ENCODE data around the gene SH3D19. TPM values are rescaled to one million over a fixed set of nuclear protein-coding genes. Genes with fewer than 3 reads are reported as not detected.

The SH3D19 gene, protein sequence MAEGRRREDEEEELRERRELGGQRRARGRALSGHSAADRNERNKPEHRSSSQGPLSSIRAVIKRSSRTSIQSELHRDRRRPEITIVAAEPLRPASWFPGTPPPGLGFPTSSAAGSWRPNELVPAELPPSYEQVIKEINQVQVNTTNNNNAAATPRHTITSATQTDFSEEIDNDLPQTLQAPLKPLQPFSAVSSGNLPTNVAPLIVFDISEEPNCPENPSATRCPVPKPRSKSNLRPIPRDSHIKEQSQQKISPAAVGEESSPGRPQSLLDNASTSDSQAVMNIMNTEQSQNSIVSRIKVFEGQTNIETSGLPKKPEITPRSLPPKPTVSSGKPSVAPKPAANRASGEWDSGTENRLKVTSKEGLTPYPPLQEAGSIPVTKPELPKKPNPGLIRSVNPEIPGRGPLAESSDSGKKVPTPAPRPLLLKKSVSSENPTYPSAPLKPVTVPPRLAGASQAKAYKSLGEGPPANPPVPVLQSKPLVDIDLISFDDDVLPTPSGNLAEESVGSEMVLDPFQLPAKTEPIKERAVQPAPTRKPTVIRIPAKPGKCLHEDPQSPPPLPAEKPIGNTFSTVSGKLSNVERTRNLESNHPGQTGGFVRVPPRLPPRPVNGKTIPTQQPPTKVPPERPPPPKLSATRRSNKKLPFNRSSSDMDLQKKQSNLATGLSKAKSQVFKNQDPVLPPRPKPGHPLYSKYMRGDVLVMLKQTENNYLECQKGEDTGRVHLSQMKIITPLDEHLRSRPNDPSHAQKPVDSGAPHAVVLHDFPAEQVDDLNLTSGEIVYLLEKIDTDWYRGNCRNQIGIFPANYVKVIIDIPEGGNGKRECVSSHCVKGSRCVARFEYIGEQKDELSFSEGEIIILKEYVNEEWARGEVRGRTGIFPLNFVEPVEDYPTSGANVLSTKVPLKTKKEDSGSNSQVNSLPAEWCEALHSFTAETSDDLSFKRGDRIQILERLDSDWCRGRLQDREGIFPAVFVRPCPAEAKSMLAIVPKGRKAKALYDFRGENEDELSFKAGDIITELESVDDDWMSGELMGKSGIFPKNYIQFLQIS
- 108 TPM for total RNA-seq
- long read RNA-seq, full-length matches to known transcripts = 31 of 70 reads
- long read RNA-seq, partial matches to known transcripts = 14 of 70 reads
- long read RNA-seq, other reads (novel, unspliced or antisense) = 25 of 70 reads

GRCh38 chr4:151325111-151325948 is at the start of gene SH3D19:
SH3D19 (minus strand) TSS chr4:151325605; CDS start chr4:151325352, 253 bp downstream.
- DNase-seq (ENCODE audit: missing footprints) = peak; percentile 77
- ATAC-seq = peak; percentile 95
- intact Hi-C loops (cut with DNase I) = loop anchor here (2.0 to 5.0 kb wide), 2 partner anchors 37 to 48 kb away; partner anchors contain the start of gene PRSS48

- intact Hi-C loops (cut with DNase I) = loop anchor here (1.0 to 2.0 kb wide), 3 partner anchors 38 to 242 kb away; partner anchors contain the start of genes PRSS48 and SH3D19
- peak; percentile 82 for DNase-seq (ENCODE audit: missing footprints)
- ATAC-seq = peak; percentile 95
Observed at GRCh38 chr4:151362404-151363164, 37.2 kb upstream of the SH3D19 start.

- DNase-seq (ENCODE audit: missing footprints) = no peak
Observed at GRCh38 chr4:151361966-151362365, 36.6 kb upstream of the SH3D19 start.

GRCh38 chr4:151361126-151361525 is 35.7 kb upstream of the SH3D19 start:
- no peak for DNase-seq (ENCODE audit: missing footprints)
- intact Hi-C loops (cut with DNase I) = no loop called here
- no peak for ATAC-seq

More at GRCh38 chr4:151361966-151362365, 36.6 kb upstream of the SH3D19 start:
- intact Hi-C loops (cut with DNase I) = loop anchor here (1.0 to 2.0 kb wide), 3 partner anchors 37 to 241 kb away; partner anchors contain the start of genes PRSS48 and SH3D19
- no peak for ATAC-seq

GRCh38 chr4:151359576-151359975 is 34.2 kb upstream of the SH3D19 start:
- DNase-seq (ENCODE audit: missing footprints) (no peak), ATAC-seq (no peak)
- intact Hi-C loops (cut with DNase I) = no loop called here

DNA sequence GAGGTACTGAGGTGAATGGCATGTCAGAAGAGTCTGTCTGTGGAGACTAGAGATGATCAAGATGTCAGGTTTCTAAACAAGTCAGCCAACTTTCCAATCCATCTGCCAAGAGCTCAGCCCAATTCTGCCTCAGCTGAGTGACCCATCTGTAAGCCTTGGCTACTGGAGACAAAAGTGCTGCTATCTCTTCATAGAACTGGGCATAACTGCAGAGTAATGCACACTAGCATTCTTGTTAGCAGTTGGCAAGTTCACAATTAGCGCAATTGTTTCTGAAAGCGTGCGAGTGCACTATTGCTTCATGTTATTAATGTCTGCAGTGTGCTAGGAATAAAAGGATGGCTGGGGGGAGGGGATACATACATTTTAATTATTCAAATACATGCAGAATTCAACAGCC is 32.9 kb upstream of the SH3D19 start:
- ATAC-seq (no peak), DNase-seq (ENCODE audit: missing footprints) (no peak)
- intact Hi-C loops (cut with DNase I) = no loop called here

DNA sequence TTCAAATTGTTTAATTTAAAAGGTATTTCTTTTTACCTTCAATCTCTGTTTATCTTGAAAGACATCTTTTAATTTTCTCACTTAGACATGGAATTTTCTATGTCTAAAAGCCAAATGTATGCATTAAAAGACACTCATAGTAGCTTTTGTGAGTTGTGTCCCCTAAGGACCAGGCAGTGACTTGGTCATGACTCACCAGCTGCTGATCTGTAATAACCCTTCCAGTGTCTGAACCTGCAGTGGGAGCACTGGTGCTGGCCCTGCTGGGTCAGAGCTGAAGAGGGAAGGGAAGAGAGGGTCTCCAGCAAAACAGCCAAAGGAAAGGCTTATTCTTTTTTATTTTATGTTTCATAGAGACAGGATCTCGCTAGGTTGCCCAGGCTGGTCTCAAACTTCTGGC is 31.1 kb upstream of the SH3D19 start:
- intact Hi-C loops (cut with DNase I) = no loop called here
- no peak for ATAC-seq
- no peak for DNase-seq (ENCODE audit: missing footprints)

DNA sequence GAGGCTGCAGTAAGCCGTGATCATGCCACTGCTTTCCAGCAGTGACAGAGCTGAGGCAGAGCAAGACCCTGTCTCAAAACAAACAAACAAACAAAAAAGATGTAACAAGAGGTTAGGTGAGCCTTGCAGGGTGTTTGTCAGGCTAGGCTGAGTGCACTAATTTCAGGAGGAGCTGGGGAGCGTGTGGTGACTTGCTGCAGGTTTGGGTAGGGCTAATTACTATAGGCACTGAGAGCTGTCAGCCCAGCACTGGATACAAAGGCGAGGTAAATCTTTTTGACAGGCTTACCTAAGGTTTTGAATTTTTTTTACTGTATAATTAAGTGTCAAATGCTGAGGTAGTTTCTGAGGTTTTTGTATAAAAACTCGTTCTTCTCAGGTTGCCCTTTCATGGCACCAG is 29.8 kb upstream of the SH3D19 start:
- no peak for DNase-seq (ENCODE audit: missing footprints)
- no peak for ATAC-seq
- intact Hi-C loops (cut with DNase I) = no loop called here

GRCh38 chr4:151347490-151348235 is 22.3 kb upstream of the SH3D19 start:
- ATAC-seq = no peak
- intact Hi-C loops (cut with DNase I) = no loop called here

GRCh38 chr4:151344948-151345347 is 19.5 kb upstream of the SH3D19 start:
- no peak for ATAC-seq
- intact Hi-C loops (cut with DNase I) = no loop called here
- DNase-seq (ENCODE audit: missing footprints) = no peak

More at GRCh38 chr4:151347490-151348235, 22.3 kb upstream of the SH3D19 start:
- no peak for DNase-seq (ENCODE audit: missing footprints)

DNA sequence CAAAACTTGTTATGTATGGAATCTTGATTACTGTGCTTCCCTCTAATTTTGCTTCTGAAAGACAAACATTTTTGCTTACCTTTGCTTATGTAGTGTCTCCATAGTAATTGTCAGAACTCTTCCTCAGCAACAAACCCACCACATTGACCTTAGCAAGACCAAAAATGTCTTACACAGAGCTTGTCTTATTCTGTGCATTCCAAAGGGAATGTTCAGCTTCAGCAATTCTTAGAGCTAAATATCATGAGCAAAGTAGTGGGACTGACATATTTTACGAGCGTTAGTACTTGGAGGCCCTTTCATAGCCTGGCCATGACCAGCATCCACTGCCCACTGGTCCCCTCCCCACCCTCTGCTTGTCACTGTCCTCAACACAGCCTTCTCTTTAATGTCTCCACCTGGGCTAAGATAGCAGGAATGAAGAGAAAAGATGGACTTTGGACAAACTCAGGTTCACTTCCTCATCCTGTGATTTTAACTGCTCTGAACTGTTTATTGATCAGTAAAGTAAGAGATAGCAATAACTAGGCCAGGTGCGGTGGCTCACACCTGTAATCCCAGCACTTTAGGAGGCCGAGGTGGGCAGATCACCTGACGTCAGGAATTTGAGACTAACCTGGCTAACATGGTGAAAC is 15.5 kb upstream of the SH3D19 start:
- intact Hi-C loops (cut with DNase I) = no loop called here
- DNase-seq (ENCODE audit: missing footprints) (no peak), ATAC-seq (no peak)

GRCh38 chr4:151339467-151339866 is 14.1 kb upstream of the SH3D19 start:
- intact Hi-C loops (cut with DNase I) = no loop called here
- no peak for ATAC-seq
- DNase-seq (ENCODE audit: missing footprints) = no peak

- intact Hi-C loops (cut with DNase I) = no loop called here
- ATAC-seq = no peak
Observed at GRCh38 chr4:151331276-151332042, 6.1 kb upstream of the SH3D19 start.

GRCh38 chr4:151329217-151330007 is 4.0 kb upstream of the SH3D19 start:
- DNase-seq (ENCODE audit: missing footprints) (no peak), ATAC-seq (no peak)
- intact Hi-C loops (cut with DNase I) = loop anchor here (5.0 kb wide), 1 partner anchor 52 kb away; the partner anchor contains the start of gene PRSS48

More at GRCh38 chr4:151331276-151332042, 6.1 kb upstream of the SH3D19 start:
- no peak for DNase-seq (ENCODE audit: missing footprints)

DNA sequence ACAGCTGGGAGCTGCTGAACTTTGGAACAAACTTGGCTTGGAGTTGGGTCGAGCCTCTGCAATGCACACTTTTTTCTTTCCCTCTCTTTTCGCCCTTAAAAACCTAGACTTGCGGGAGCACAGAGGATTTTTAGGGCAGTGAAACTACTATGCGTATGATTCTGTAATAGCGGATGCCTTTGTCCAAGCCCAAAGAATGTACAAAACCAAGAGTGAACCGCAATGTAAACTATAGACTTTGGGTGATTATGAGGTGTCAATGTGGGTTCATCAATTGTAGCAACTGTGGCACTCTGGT is 493 bp upstream of the SH3D19 start:
- intact Hi-C loops (cut with DNase I) = loop anchor here (2.0 to 5.0 kb wide), 2 partner anchors 37 to 49 kb away; partner anchors contain the start of gene PRSS48
- DNase-seq (ENCODE audit: missing footprints) (no peak), ATAC-seq (no peak)

Measured in Right ventricle myocardium inferior (tissue), 1 donor.